Measurements from ENCODE around the gene PDZRN4.

DNA sequence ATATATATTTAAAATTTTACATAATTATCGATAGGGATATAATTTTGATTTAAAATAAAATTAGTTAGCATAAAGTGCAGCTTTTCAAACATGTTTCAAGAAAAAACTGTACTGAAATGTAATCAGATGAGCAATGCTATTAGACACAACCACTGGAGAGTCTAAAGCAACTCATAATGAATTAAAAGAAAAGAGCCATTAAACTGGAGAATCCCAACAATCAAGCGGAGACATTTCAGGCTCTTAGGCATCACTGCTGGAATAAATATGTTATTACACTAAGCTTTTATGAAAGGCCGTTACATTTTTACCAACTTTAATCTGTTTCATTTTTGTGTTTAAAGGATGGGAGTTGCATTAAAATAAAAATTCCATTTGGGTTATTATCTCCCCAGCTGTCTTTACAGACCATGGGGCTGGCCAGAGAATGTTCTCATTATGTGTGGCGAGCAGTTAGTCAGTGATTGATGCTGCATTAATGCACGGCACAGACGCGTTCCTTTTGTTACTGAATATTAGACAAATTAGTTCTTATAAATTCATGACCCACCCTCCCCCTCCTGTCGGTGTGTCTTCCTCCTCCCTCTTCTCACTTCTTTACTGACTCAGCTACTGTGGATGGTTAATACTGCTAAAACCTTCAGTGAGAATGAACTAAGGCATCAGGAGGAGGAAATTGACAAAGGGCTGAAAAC is 156.8 kb downstream of the PDZRN4 start:
- TF ChIP-seq, protein P1, sequence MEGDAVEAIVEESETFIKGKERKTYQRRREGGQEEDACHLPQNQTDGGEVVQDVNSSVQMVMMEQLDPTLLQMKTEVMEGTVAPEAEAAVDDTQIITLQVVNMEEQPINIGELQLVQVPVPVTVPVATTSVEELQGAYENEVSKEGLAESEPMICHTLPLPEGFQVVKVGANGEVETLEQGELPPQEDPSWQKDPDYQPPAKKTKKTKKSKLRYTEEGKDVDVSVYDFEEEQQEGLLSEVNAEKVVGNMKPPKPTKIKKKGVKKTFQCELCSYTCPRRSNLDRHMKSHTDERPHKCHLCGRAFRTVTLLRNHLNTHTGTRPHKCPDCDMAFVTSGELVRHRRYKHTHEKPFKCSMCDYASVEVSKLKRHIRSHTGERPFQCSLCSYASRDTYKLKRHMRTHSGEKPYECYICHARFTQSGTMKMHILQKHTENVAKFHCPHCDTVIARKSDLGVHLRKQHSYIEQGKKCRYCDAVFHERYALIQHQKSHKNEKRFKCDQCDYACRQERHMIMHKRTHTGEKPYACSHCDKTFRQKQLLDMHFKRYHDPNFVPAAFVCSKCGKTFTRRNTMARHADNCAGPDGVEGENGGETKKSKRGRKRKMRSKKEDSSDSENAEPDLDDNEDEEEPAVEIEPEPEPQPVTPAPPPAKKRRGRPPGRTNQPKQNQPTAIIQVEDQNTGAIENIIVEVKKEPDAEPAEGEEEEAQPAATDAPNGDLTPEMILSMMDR (IDR thresholded peaks at IDR 0.05), result no peak
- no peak for TF ChIP-seq POLR2A (IDR thresholded peaks at IDR 0.05)
- no peak for TF ChIP-seq EP300 (IDR thresholded peaks at IDR 0.05)
- TF ChIP-seq POLR2AphosphoS5 (IDR thresholded peaks at IDR 0.05), result no peak

Data from suprapubic skin (tissue), 4 donors.